ENCODE results near the gene FUT2. TPM values are rescaled to one million over a fixed set of nuclear protein-coding genes. Genes with fewer than 3 reads are reported as not detected.

The FUT2 gene
- total and polyA plus RNA-seq, 2 of the 13 experiments (the other 11 are each of a cell fraction or from before 2014, with no cell fraction given), result 0.07 TPM; not detected in 1

DNA sequence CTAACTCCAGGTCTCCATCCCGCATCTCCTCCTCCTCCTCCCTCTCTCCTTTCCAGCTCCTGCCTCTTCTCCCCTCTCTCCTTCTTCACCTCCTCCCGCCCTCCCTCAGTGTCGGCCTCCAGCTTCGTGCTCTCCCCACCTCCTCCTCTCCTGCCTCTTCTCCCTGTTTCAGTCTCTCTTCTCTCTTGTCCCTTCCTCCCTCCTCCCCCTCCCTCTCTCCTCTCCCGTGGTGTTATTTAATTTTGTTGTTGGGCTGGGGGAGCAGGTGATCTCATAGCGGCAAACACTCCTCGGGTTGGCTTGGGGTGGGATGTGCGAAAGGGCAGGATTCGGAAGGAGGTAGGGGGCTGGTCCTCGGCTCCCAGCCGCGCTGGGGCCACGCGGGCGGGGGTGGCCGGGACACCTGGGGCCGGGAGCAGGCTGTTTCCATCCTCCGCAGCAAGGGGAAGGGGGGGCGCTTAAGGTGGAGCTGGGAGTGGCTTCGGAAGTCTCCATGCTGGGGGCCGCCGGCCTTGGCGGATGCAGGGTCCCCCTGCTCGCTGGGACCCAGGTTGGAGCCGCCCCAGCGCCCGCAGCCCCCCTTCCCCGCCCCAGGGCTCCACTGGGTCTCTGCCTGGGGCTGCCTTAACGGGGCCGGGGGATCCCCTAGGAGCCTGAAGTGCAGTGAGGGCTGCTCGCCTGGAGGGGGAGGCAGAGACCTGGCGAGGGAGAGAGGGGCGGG is 49.6 kb upstream of the FUT2 start, which contains the start of gene CA11 (continued):
- TF ChIP-seq, protein P1, sequence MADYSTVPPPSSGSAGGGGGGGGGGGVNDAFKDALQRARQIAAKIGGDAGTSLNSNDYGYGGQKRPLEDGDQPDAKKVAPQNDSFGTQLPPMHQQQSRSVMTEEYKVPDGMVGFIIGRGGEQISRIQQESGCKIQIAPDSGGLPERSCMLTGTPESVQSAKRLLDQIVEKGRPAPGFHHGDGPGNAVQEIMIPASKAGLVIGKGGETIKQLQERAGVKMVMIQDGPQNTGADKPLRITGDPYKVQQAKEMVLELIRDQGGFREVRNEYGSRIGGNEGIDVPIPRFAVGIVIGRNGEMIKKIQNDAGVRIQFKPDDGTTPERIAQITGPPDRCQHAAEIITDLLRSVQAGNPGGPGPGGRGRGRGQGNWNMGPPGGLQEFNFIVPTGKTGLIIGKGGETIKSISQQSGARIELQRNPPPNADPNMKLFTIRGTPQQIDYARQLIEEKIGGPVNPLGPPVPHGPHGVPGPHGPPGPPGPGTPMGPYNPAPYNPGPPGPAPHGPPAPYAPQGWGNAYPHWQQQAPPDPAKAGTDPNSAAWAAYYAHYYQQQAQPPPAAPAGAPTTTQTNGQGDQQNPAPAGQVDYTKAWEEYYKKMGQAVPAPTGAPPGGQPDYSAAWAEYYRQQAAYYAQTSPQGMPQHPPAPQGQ (CRISPR knock-in tag; IDR thresholded peaks at IDR 0.05; ENCODE audit: borderline replicate concordance), result no peak
- TF ChIP-seq GZF1 (CRISPR knock-in tag; IDR thresholded peaks at IDR 0.05) (no peak), MTF1 (CRISPR knock-in tag; IDR thresholded peaks at IDR 0.05) (no peak), TCF12 (IDR thresholded peaks at IDR 0.05) (no peak), TCF12 (CRISPR knock-in tag; IDR thresholded peaks at IDR 0.05) (no peak), NFE2L1 (CRISPR knock-in tag; IDR thresholded peaks at IDR 0.05; ENCODE audit: borderline replicate concordance) (no peak), SALL1 (CRISPR knock-in tag; IDR thresholded peaks at IDR 0.05) (peak; percentile 15; the same call in 1 of the 2 replicates), ZNF605 (CRISPR knock-in tag; IDR thresholded peaks at IDR 0.05) (no peak), KDM4B (CRISPR knock-in tag; IDR thresholded peaks at IDR 0.05) (peak; percentile 45; the same call in 1 of the 2 replicates), KLF15 (CRISPR knock-in tag; IDR thresholded peaks at IDR 0.05; ENCODE audit: borderline replicate concordance) (no peak), ZNF563 (CRISPR knock-in tag; IDR thresholded peaks at IDR 0.05) (no peak), ZNF441 (CRISPR knock-in tag; IDR thresholded peaks at IDR 0.05; ENCODE audit: borderline replicate concordance) (no peak), RAD51 (IDR thresholded peaks at IDR 0.05; ENCODE audit: borderline replicate concordance) (no peak), LCORL (IDR thresholded peaks at IDR 0.05) (no peak), LCORL (CRISPR knock-in tag; IDR thresholded peaks at IDR 0.05) (no peak), YY1 (IDR thresholded peaks at IDR 0.05; ENCODE audit: insufficient read depth, insufficient replicate concordance, low read depth, low read length) (peak; percentile 29), RBAK (CRISPR knock-in tag; IDR thresholded peaks at IDR 0.05) (no peak), ZNF235 (CRISPR knock-in tag; IDR thresholded peaks at IDR 0.05; ENCODE audit: borderline replicate concordance) (no peak), ZNF446 (CRISPR knock-in tag; IDR thresholded peaks at IDR 0.05) (no peak), PTBP1 (IDR thresholded peaks at IDR 0.05; ENCODE audit: low read depth, low read length, poor library complexity, severe bottlenecking) (no peak), ZFP82 (CRISPR knock-in tag; IDR thresholded peaks at IDR 0.05; ENCODE audit: borderline replicate concordance) (no peak), FOXO1 (CRISPR knock-in tag; IDR thresholded peaks at IDR 0.05) (no peak), RAD21 (CRISPR knock-in tag; IDR thresholded peaks at IDR 0.05) (peak; percentile 88), SIN3B (IDR thresholded peaks at IDR 0.05; ENCODE audit: low read length) (no peak), NR2F2 (IDR thresholded peaks at IDR 0.05; ENCODE audit: borderline replicate concordance, low read depth) (no peak), ZNF570 (CRISPR knock-in tag; IDR thresholded peaks at IDR 0.05; ENCODE audit: borderline replicate concordance) (no peak)
- TF ChIP-seq, protein P2, sequence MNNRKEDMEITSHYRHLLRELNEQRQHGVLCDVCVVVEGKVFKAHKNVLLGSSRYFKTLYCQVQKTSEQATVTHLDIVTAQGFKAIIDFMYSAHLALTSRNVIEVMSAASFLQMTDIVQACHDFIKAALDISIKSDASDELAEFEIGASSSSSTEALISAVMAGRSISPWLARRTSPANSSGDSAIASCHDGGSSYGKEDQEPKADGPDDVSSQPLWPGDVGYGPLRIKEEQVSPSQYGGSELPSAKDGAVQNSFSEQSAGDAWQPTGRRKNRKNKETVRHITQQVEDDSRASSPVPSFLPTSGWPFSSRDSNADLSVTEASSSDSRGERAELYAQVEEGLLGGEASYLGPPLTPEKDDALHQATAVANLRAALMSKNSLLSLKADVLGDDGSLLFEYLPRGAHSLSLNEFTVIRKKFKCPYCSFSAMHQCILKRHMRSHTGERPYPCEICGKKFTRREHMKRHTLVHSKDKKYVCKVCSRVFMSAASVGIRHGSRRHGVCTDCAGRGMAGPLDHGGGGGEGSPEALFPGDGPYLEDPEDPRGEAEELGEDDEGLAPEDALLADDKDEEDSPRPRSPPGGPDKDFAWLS (CRISPR knock-in tag; IDR thresholded peaks at IDR 0.05; ENCODE audit: borderline replicate concordance), result no peak
- TF ChIP-seq, protein P3, sequence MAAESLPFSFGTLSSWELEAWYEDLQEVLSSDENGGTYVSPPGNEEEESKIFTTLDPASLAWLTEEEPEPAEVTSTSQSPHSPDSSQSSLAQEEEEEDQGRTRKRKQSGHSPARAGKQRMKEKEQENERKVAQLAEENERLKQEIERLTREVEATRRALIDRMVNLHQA (CRISPR knock-in tag; IDR thresholded peaks at IDR 0.05), result no peak
- TF ChIP-seq, protein P4, sequence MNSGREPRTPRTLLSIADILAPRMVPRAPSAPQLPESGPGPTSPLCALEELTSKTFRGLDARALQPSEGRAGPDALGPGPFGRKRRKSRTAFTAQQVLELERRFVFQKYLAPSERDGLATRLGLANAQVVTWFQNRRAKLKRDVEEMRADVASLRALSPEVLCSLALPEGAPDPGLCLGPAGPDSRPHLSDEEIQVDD (CRISPR knock-in tag; IDR thresholded peaks at IDR 0.05; ENCODE audit: borderline replicate concordance), result no peak
